GM18861 (cell line): ENCODE data around the gene HLA-DQA1.
"Not testable (repeated sequence)": the region's sequence is repeated elsewhere in the genome, so short reads cannot be mapped to it uniquely, and the experiment has no call there.

Source experiments
- ATAC-seq: cut with Tn5 transposase; IDR thresholded peaks from one replicate; pipeline ENCODE4 v1.9.1; 2021; ENCODE audit not compliant: unreplicated experiment

The HLA-DQA1 gene

GRCh38 chr6:32621372-32621771, 15.8 kb upstream of the HLA-DQA1 start:
- ATAC-seq: no peak

GRCh38 chr6:32622545-32623401, 14.4 kb upstream of the HLA-DQA1 start:
- ATAC-seq: peak; percentile 63

- no peak for ATAC-seq
Observed at GRCh38 chr6:32623693-32624092, 13.5 kb upstream of the HLA-DQA1 start.

- no peak for ATAC-seq
Observed at GRCh38 chr6:32624565-32624964, 12.6 kb upstream of the HLA-DQA1 start.

GRCh38 chr6:32625137-32625536, 12.1 kb upstream of the HLA-DQA1 start:
- ATAC-seq: no peak

GRCh38 chr6:32627249-32627648, 10.0 kb upstream of the HLA-DQA1 start:
- no peak for ATAC-seq

- no peak for ATAC-seq
Observed at GRCh38 chr6:32627831-32628230, 9.4 kb upstream of the HLA-DQA1 start.

GRCh38 chr6:32629793-32630192, 7.4 kb upstream of the HLA-DQA1 start:
- not testable (repeated sequence) for ATAC-seq

GRCh38 chr6:32635526-32636123, 1.6 kb upstream of the HLA-DQA1 start:
- no peak for ATAC-seq

- ATAC-seq: no peak
Observed at GRCh38 chr6:32637883-32638282, 677 bp downstream of the HLA-DQA1 start.

- no peak for ATAC-seq
Observed at GRCh38 chr6:32638532-32639219, 1.5 kb downstream of the HLA-DQA1 start.

- ATAC-seq: no peak
Observed at GRCh38 chr6:32639440-32640394, 2.5 kb downstream of the HLA-DQA1 start.

GRCh38 chr6:32641122-32641521, 3.9 kb downstream of the HLA-DQA1 start:
- ATAC-seq: no peak

GRCh38 chr6:32641785-32642719, 4.8 kb downstream of the HLA-DQA1 start:
- not testable (repeated sequence) for ATAC-seq

- no peak for ATAC-seq
Observed at GRCh38 chr6:32642720-32643106, 5.5 kb downstream of the HLA-DQA1 start.

GRCh38 chr6:32643904-32644303, 6.7 kb downstream of the HLA-DQA1 start:
- ATAC-seq: no peak

GRCh38 chr6:32645047-32645703, 8.0 kb downstream of the HLA-DQA1 start:
- no peak for ATAC-seq

GRCh38 chr6:32655203-32655710, 18.1 kb downstream of the HLA-DQA1 start:
- no peak for ATAC-seq

- not testable (repeated sequence) for ATAC-seq
Observed at GRCh38 chr6:32657329-32657728, 20.1 kb downstream of the HLA-DQA1 start.
